Karpas-422 (cell line): ENCODE data around the gene DAZAP1. TPM values are rescaled to one million over a fixed set of nuclear protein-coding genes. Genes with fewer than 3 reads are reported as not detected.

Source experiments
- DNase-seq: peaks from one replicate; pipeline ENCODE4 v3.0.0-alpha.2; 2015
- H2AFZ ChIP-seq: fragments of 200-600 bp; sonication (generic); 2 replicates; pipeline ENCODE4 v1.6.1; 2014; ENCODE audit warnings: antibody characterized with exemption, low read length, mixed read lengths
- H3K27ac ChIP-seq: fragments of 200-600 bp; sonication (generic); 2 replicates; pipeline ENCODE4 v1.5.1; 2014; ENCODE audit warnings: mild to moderate bottlenecking, low read length, moderate library complexity
- H3K27me3 ChIP-seq: fragments of 200-600 bp; sonication (generic); 2 replicates; pipeline ENCODE4 v1.6.1; 2014; ENCODE audit warnings: low read length, mixed read lengths
- H3K36me3 ChIP-seq: fragments of 200-600 bp; sonication (generic); 2 replicates; pipeline ENCODE4 v1.6.1; 2014; ENCODE audit warnings: low read length, mixed read lengths; ENCODE audit not compliant: insufficient read depth
- H3K4me1 ChIP-seq: fragments of 200-600 bp; sonication (generic); 2 replicates; pipeline ENCODE4 v1.6.1; 2014; ENCODE audit warnings: mild to moderate bottlenecking, low read length, mixed read lengths
- H3K4me2 ChIP-seq: fragments of 200-600 bp; sonication (generic); 2 replicates; pipeline ENCODE4 v1.6.1; 2014; ENCODE audit warnings: low read length, low read depth, mild to moderate bottlenecking; ENCODE audit not compliant: poor library complexity, severe bottlenecking
- H3K4me3 ChIP-seq: fragments of 200-600 bp; sonication (generic); 2 replicates; pipeline ENCODE4 v1.5.1; 2014; ENCODE audit warnings: mild to moderate bottlenecking, antibody characterized with exemption, low read length, mixed read lengths
- H3K79me2 ChIP-seq: fragments of 200-600 bp; sonication (generic); 2 replicates; pipeline ENCODE4 v1.6.1; 2014; ENCODE audit warnings: mild to moderate bottlenecking, low read length, mixed read lengths
- H3K9ac ChIP-seq: fragments of 200-600 bp; sonication (generic); 2 replicates; pipeline ENCODE4 v1.6.0; 2014; ENCODE audit warnings: low read length
- H3K9me2 ChIP-seq: fragments of 200-600 bp; sonication (generic), shearing (Covaris generic); replicated peaks from 2 replicates; pipeline ENCODE4 v1.6.0; 2014; ENCODE audit warnings: mild to moderate bottlenecking, low read length, moderate library complexity; ENCODE audit not compliant: insufficient read depth
- H3K9me3 ChIP-seq: fragments of 300-700, 200-600 bp; sonication (generic); 2 replicates; pipeline ENCODE4 v1.6.1; 2014; ENCODE audit warnings: low read length, mixed read lengths
- H4K20me1 ChIP-seq: fragments of 200-600 bp; sonication (generic); 2 replicates; pipeline ENCODE4 v1.6.1; 2014; ENCODE audit warnings: mild to moderate bottlenecking, antibody characterized with exemption, low read length, low read depth; ENCODE audit not compliant: insufficient read depth
- total RNA-seq: library from RNA; depleted of rRNA; stranded (reverse); fragments of >200 nt; shearing (Covaris generic); gene quantifications from 2 replicates; pipeline ENCODE4 v1.2.3, GENCODE V29; 2014; ENCODE audit warnings: low replicate concordance

Gene DAZAP1
- total RNA-seq, 1 experiment from 2014 or later, result 110 TPM

GRCh38 chr19:1389033-1389940, 18.1 kb upstream of the DAZAP1 start:
- Histone ChIP-seq H3K9me3 (no peaks in the 10 kb centered on the region), H2AFZ (no peak overlapping the region), H3K27me3 (no peaks in the 10 kb centered on the region), H3K9ac (no peak overlapping the region), H3K4me1 (peaks cover 8% of the 10 kb centered on the region), H3K36me3 (peaks cover 4% of the 10 kb centered on the region; the same call in 1 of the 2 replicates), H3K27ac (no peak overlapping the region), H3K79me2 (peaks cover 18% of the 10 kb centered on the region), H4K20me1 (no peaks in the 10 kb centered on the region), H3K4me3 (no peak overlapping the region), H3K9me2 (no peaks in the 10 kb centered on the region), H3K4me2 (no peak overlapping the region)
- no peak for DNase-seq

- no peak overlapping the region for H3K27ac ChIP-seq
- peaks cover 3% of the 10 kb centered on the region for H3K79me2 ChIP-seq
- H3K9ac ChIP-seq, result no peak overlapping the region
- H3K4me3 ChIP-seq, result no peak overlapping the region
- no peak overlapping the region for H3K4me2 ChIP-seq
- DNase-seq, result no peak
- H3K36me3 ChIP-seq, result peaks cover 4% of the 10 kb centered on the region; the same call in 1 of the 2 replicates
- no peak overlapping the region for H2AFZ ChIP-seq
- H4K20me1 ChIP-seq, result no peaks in the 10 kb centered on the region
- H3K9me2 ChIP-seq, result no peaks in the 10 kb centered on the region
- no peaks in the 10 kb centered on the region for H3K9me3 ChIP-seq
- H3K4me1 ChIP-seq, result no peaks in the 10 kb centered on the region
- H3K27me3 ChIP-seq, result no peaks in the 10 kb centered on the region
Observed at GRCh38 chr19:1390890-1391423, 16.4 kb upstream of the DAZAP1 start.

- H3K4me3 ChIP-seq, result no peak overlapping the region
- H3K9me2 ChIP-seq, result no peaks in the 10 kb centered on the region
- no peaks in the 10 kb centered on the region for H3K27me3 ChIP-seq
- H2AFZ ChIP-seq, result no peak overlapping the region
- no peaks in the 10 kb centered on the region for H3K9me3 ChIP-seq
- H3K27ac ChIP-seq, result no peak overlapping the region
- no peak for DNase-seq
- no peaks in the 10 kb centered on the region for H3K79me2 ChIP-seq
- H4K20me1 ChIP-seq, result no peaks in the 10 kb centered on the region
- no peaks in the 10 kb centered on the region; the same call in 1 of the 2 replicates for H3K4me1 ChIP-seq
- H3K4me2 ChIP-seq, result no peak overlapping the region
- H3K9ac ChIP-seq, result no peak overlapping the region
- peaks cover 4% of the 10 kb centered on the region; the same call in 1 of the 2 replicates for H3K36me3 ChIP-seq
Observed at GRCh38 chr19:1392407-1392806, 15.0 kb upstream of the DAZAP1 start.

GRCh38 chr19:1392939-1393530, 14.4 kb upstream of the DAZAP1 start:
- H3K4me3 ChIP-seq, result no peak overlapping the region
- H3K9me3 ChIP-seq, result no peaks in the 10 kb centered on the region
- H3K36me3 ChIP-seq, result peaks cover 4% of the 10 kb centered on the region; the same call in 1 of the 2 replicates

GRCh38 chr19:1393841-1394240, 13.5 kb upstream of the DAZAP1 start:
- Histone ChIP-seq H2AFZ (no peak overlapping the region), H3K4me3 (no peak overlapping the region), H3K27me3 (no peaks in the 10 kb centered on the region), H3K9ac (no peak overlapping the region), H3K4me1 (no peaks in the 10 kb centered on the region; the same call in 1 of the 2 replicates), H3K9me3 (no peaks in the 10 kb centered on the region), H4K20me1 (no peaks in the 10 kb centered on the region), H3K27ac (no peak overlapping the region), H3K9me2 (no peaks in the 10 kb centered on the region), H3K79me2 (no peaks in the 10 kb centered on the region), H3K36me3 (peaks cover 5% of the 10 kb centered on the region), H3K4me2 (no peak overlapping the region)
- DNase-seq, result no peak

More at GRCh38 chr19:1392939-1393530, 14.4 kb upstream of the DAZAP1 start:
- no peaks in the 10 kb centered on the region; the same call in 1 of the 2 replicates for H3K4me1 ChIP-seq
- no peaks in the 10 kb centered on the region for H3K9me2 ChIP-seq
- DNase-seq, result no peak
- no peaks in the 10 kb centered on the region for H3K27me3 ChIP-seq
- no peak overlapping the region for H2AFZ ChIP-seq
- H3K4me2 ChIP-seq, result no peak overlapping the region
- H3K79me2 ChIP-seq, result no peaks in the 10 kb centered on the region
- no peak overlapping the region for H3K27ac ChIP-seq
- no peaks in the 10 kb centered on the region for H4K20me1 ChIP-seq
- H3K9ac ChIP-seq, result no peak overlapping the region

- no peaks in the 10 kb centered on the region for H3K9me3 ChIP-seq
- H2AFZ ChIP-seq, result no peak overlapping the region
- H3K27ac ChIP-seq, result no peak overlapping the region
- no peak for DNase-seq
- peaks cover 4% of the 10 kb centered on the region; the same call in 1 of the 2 replicates for H3K36me3 ChIP-seq
- peaks cover 3% of the 10 kb centered on the region for H3K79me2 ChIP-seq
- H3K9ac ChIP-seq, result no peak overlapping the region
- H3K4me2 ChIP-seq, result no peak overlapping the region
- no peaks in the 10 kb centered on the region; the same call in 1 of the 2 replicates for H3K4me1 ChIP-seq
- H3K9me2 ChIP-seq, result no peaks in the 10 kb centered on the region
- H4K20me1 ChIP-seq, result no peaks in the 10 kb centered on the region
- H3K27me3 ChIP-seq, result no peaks in the 10 kb centered on the region
- no peak overlapping the region for H3K4me3 ChIP-seq
Observed at GRCh38 chr19:1394252-1395193, 12.9 kb upstream of the DAZAP1 start.

GRCh38 chr19:1395194-1396018, 12.0 kb upstream of the DAZAP1 start:
- no peak overlapping the region for H3K9ac ChIP-seq
- H3K27ac ChIP-seq, result no peak overlapping the region
- no peak overlapping the region for H2AFZ ChIP-seq
- H3K79me2 ChIP-seq, result peaks cover 12% of the 10 kb centered on the region
- no peak overlapping the region for H3K4me2 ChIP-seq
- peaks cover 8% of the 10 kb centered on the region for H3K4me1 ChIP-seq
- H3K4me3 ChIP-seq, result no peak overlapping the region
- no peaks in the 10 kb centered on the region for H3K27me3 ChIP-seq
- H3K9me2 ChIP-seq, result no peaks in the 10 kb centered on the region
- DNase-seq, result no peak
- peaks cover 4% of the 10 kb centered on the region; the same call in 1 of the 2 replicates for H3K36me3 ChIP-seq
- no peaks in the 10 kb centered on the region for H3K9me3 ChIP-seq
- 0 out of 2 replicates have a peak, but pooled peaks cover 3% of the 10 kb centered on the region for H4K20me1 ChIP-seq
